GM12874 (cell line): Measurements from ENCODE around the gene IL21R.

ENCODE experiments used
- TF ChIP-seq, protein P1 (sequence below): IDR thresholded peaks from 2 replicates; pipeline ENCODE4 v1.5.1; 2011; ENCODE audit warnings: low read depth, mild to moderate bottlenecking, control low read depth, low read length, moderate library complexity; ENCODE audit not compliant: insufficient read depth

The IL21R gene

DNA sequence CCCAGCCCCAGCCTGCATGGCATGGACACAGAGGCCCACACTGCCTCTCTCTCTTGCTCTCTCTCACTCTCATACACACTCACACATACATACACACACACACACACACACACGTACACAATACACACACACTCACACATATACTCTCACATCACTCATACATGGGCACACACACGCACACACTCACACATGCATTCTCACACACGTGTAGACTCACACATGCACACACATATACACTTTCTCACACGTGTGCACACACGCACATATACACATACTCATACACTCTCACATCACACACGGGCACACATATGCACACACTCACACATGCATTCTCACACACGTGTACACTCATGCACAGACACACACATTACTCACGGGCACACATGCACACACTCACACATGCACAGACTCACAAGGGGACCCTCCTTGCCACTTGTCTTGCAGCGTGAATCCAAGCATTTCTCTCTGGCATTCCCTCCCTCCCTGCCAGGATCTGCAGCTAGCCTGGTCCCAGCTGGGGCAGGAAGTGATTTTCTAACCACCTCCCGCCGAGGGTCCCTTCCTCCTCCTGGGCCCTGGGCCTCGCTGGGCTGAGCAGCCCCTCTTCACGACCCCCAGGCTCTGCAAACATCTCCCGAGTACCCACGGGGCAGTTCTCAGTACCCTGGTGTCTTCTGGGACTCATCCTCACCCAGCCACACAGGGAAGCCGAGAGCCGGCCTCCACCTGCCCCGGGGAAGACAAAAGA is 37.5 kb downstream of the IL21R start:
- TF ChIP-seq, protein P1, sequence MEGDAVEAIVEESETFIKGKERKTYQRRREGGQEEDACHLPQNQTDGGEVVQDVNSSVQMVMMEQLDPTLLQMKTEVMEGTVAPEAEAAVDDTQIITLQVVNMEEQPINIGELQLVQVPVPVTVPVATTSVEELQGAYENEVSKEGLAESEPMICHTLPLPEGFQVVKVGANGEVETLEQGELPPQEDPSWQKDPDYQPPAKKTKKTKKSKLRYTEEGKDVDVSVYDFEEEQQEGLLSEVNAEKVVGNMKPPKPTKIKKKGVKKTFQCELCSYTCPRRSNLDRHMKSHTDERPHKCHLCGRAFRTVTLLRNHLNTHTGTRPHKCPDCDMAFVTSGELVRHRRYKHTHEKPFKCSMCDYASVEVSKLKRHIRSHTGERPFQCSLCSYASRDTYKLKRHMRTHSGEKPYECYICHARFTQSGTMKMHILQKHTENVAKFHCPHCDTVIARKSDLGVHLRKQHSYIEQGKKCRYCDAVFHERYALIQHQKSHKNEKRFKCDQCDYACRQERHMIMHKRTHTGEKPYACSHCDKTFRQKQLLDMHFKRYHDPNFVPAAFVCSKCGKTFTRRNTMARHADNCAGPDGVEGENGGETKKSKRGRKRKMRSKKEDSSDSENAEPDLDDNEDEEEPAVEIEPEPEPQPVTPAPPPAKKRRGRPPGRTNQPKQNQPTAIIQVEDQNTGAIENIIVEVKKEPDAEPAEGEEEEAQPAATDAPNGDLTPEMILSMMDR: no peak

DNA sequence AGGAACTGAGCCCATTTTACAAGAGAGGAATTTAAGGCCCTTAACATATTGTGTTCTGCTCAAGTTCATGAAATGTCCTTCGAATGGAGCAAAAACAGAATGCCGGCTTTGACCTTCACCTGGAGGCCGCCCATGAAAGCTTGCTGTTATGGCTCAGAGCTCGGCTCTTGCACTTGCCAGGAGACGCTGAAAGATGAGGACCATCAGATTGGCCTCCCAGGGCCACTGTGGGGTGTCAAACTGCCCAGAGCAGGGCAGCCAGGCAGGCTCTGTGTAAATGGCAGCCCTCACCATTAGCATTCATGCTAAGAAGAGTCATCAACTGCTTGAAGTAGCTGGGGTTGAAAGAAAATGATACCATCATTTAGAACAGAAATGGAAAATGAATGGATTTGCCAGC is 39.3 kb downstream of the IL21R start:
- TF ChIP-seq, protein P1: no peak

DNA sequence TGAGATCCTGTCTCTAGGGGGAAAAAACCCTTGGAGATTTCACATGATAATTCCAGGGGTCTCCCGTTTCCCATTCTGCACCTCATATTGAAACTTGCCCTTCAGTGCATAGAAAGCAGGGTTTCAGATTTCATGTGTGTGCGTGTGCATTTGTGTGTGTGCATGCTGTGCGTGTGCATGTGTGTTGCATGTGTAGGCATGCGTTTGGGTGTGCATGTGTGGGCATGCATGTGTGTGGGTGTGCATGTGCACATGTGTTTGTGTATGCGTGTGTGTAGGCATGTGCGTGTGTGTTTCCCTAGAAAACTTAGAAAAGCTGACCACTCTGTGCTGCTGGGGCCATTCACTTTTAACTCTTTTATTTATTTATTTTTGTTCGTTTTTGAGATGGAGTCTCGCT is 40.0 kb downstream of the IL21R start:
- TF ChIP-seq, protein P1: no peak

DNA sequence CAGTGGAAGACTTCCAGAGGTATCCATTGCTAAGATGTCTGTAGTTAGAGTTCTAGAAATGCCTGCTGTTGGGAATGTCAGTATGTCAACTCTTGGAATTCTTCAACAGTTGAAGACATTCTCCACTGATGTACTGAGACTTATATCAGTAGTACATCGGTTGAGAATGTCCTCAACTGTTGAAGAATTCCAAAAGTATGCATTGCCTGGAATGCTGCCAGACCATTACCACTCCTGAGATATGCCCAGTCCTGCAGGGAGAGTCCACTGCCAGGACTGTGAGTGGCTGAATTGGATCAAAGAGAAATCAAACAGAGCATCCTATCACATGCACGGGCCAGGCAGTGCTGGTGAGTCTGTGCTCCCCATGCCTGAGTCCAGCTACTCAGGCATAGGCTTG is 42.0 kb downstream of the IL21R start:
- TF ChIP-seq, protein P1: no peak

DNA sequence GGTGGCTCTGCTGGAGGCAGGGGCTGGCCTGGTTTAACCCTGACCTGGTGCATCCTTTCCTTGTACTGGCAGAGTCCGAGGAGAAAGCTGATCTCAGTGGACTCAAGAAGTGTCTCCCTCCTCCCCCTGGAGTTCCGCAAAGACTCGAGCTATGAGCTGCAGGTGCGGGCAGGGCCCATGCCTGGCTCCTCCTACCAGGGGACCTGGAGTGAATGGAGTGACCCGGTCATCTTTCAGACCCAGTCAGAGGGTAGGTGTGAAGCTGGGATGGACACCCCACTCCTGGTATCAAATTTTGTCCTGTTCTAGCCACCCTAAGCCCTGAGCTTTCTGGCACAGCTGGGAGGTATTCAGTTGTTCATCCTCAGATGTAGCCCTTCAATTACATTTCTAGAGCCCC is 42.5 kb downstream of the IL21R start:
- TF ChIP-seq, protein P1: no peak

DNA sequence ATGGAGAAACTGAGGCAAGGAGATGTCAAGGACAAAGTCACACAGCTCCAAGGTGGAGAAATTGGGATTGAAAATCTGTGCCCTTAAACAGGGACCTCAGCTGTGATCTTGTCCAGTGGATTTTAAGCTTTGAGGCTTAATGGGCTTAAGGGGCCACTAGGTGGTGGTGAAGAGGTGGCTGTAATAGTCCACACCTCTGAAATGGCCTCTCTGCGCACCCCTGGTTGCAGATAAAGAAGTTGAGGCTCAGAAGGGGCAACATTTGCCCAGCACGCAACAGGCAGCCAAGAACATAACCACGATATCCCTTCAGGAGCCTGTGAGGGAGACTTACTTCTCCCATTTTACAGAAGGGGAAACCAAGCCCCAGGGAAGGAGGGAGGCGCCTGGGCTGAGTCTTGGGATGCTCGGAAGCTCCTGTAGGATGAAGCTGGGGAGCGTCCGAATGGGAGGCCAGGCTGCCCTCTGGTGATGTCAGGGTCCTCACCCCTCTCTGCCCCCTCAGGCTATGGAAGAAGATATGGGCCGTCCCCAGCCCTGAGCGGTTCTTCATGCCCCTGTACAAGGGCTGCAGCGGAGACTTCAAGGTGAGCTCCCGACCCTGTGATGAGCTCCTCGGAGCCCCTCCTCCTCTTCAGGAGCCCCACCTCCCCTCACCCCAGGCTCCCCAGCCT is 43.7 kb downstream of the IL21R start:
- TF ChIP-seq, protein P1: no peak

DNA sequence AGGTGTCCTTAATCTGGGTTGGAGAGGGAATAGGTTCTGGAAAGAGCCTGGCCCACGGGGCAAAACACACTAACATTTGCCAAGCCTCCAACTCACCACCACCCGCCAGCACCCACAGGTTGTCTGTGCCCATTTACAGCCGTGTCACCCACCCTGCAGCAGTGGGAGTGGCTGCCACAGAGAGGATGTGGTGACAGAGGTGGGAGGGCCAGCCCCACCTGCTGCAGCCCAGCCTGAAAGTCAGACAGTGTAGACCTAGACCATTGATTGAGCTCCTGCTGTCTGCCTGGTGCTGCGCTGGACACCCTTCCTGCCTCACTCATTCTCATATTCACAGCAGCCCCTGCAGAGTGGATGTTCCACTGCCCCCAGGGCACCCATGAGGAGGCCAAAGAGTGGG is 44.7 kb downstream of the IL21R start:
- TF ChIP-seq, protein P1: no peak
